Adrenal gland (tissue), 12 donors: ENCODE data around the gene TSPAN10. TPM values are rescaled to one million over a fixed set of nuclear protein-coding genes. Genes with fewer than 3 reads are reported as not detected.

Experiments
- DNase-seq, 7 donors: peaks; one replicate each; pipeline ENCODE4 v3.0.0-alpha.2; 2019 to 2020
- H3K27ac ChIP-seq, 5 donors: fragments of 200-600 bp; sonication (generic) in 4 of 5; 1 replicate in 3 of 5; 2 replicates in 2 of 5; pipeline versions ENCODE4 v1.5.1 to v1.8.0; 2016 to 2020; ENCODE audit warnings: mild to moderate bottlenecking in 1 of 5
- H3K27me3 ChIP-seq: fragments of 200-600 bp; 2 replicates; pipeline ENCODE4 v1.8.0; 2021
- H3K36me3 ChIP-seq, 2 donors: fragments of 200-600 bp; replicated peaks in 1 of 2; 1 replicate in 1 of 2; 2 replicates in 1 of 2; pipeline versions ENCODE4 v1.5.1 to v1.8.0; 2018 to 2022
- H3K4me1 ChIP-seq, 2 donors: fragments of 200-600 bp; replicated peaks in 1 of 2; 1 replicate in 1 of 2; 2 replicates in 1 of 2; pipeline versions ENCODE4 v1.5.1 to v1.8.0; 2018 to 2021
- H3K4me3 ChIP-seq, 4 donors: fragments of 200-600 bp; sonication (generic) in 3 of 4; one replicate each; pipeline ENCODE4 v1.5.1; 2016 to 2018
- H3K9me3 ChIP-seq, 3 donors: fragments of 200-600 bp; sonication (generic) in 1 of 3; replicated peaks in 1 of 3; 1 replicate in 2 of 3; 2 replicates in 1 of 3; pipeline versions ENCODE4 v1.5.1 to v1.8.0; 2016 to 2021
- CTCF ChIP-seq, 6 experiments: fragments of 450-650 bp in 4 of 6; fragments of 200-600 bp in 2 of 6; sonication (generic) in 1 of 6; IDR thresholded peaks; 1 replicate in 5 of 6; 2 replicates in 1 of 6; pipeline versions ENCODE4 v1.5.1 to v1.8.0; 2016 to 2021; ENCODE audit warnings: antibody characterized with exemption in 6 of 6, mild to moderate bottlenecking in 2 of 6, moderate library complexity in 1 of 6
- POLR2A ChIP-seq, 2 donors: fragments of 450-650 bp; IDR thresholded peaks; one replicate each; pipeline ENCODE4 v1.6.1; 2017; ENCODE audit warnings: antibody characterized with exemption in 2 of 2, mild to moderate bottlenecking in 2 of 2, moderate library complexity in 1 of 2
- WGBS, 4 donors: extraction: QIAGEN DNeasy Blood & Tissue Kit in 2 of 4; methylation state at CpG; one replicate each; pipeline versions ENCODE4 v1.1.5 to v1.1.7; 2013 to 2017; 5-methylcytosine and 5-hydroxymethylcytosine counted together
- intact Hi-C, 2 donors: fragments of 100-400 bp; cut with DNase I; formaldehyde crosslinking; loops; one replicate each; pipeline versions ENCODE4 v1.14.1 to v1.15.0; 2022 to 2023
- polyA plus RNA-seq, 3 donors: library from polyadenylated mRNA; stranded (reverse); fragments of 200-250 nt in 2 of 3; fragments of 350-450 nt in 1 of 3; fragmentation: Illumina TruSeq in 1 of 3; extraction: RNeasy Lipid Tissue Mini Kit (QIAGEN cat#74804) in 1 of 3; gene quantifications; one replicate each; pipeline ENCODE4 v1.2.3, GENCODE V29; 2013 to 2014
- total RNA-seq, 9 donors: library from RNA; depleted of rRNA in 4 of 9; stranded (reverse); fragments of >200 nt in 4 of 9; fragments of 120-200 nt in 1 of 9; fragmentation: NEBNext Ultra II Directional in 1 of 9; extraction: Animal tissue kit (Norgen Biotek cat#: 25700) in 1 of 9; gene quantifications; one replicate each; pipeline versions ENCODE4 v1.1.0 to v1.2.4, GENCODE V29; 2013 to 2023
- donor health status: healthy with polysubstance abuse.
- donor health status: Bipolar disorder and iron deficiency.
- donor health status: DM: yes; HTN: yes; CAD: no.
- donor health status: DM: no; HTN: no; CAD: no.
- donor health status: DM: no; HTN: no; CAD: no.
- donor health status: DM: yes; HTN: yes; CAD: no.

TSPAN10 gene
- total and polyA plus RNA-seq, 12 donors: 0.18 to 5.9 (median 2.1) TPM

- Histone ChIP-seq H3K4me1 (no peaks in the 10 kb centered on the region), H3K36me3 (no peaks in the 10 kb centered on the region), H3K27me3 (no peaks in the 10 kb centered on the region), H3K9me3 (no peaks in the 10 kb centered on the region), H3K4me3 (no peak overlapping the region), H3K27ac (no peak overlapping the region)
- DNase-seq: peak in 2 of 7 donors; percentile 41 to 49
- intact Hi-C loops: no loop called here
- WGBS, 4 donors: 46 to 65% (median 51%) methylated on average over 5 of the region's 5 CpGs
- TF ChIP-seq CTCF (IDR thresholded peaks at IDR 0.05) (no peak), POLR2A (IDR thresholded peaks at IDR 0.05) (no peak)
Observed at GRCh38 chr17:81659038-81659437, 22.0 kb downstream of the TSPAN10 start.

GRCh38 chr17:81660441-81660840 lies 23.4 kb downstream of the TSPAN10 start:
- Histone ChIP-seq H3K27ac (no peak overlapping the region), H3K4me1 (peaks cover 3 to 5% of the 10 kb centered on the region in 2 donors), H3K36me3 (peaks cover 0 to 9% of the 10 kb centered on the region in 2 donors), H3K9me3 (no peaks in the 10 kb centered on the region), H3K4me3 (no peak overlapping the region), H3K27me3 (no peaks in the 10 kb centered on the region)
- DNase-seq: no peak
- intact Hi-C loops: no loop called here
- TF ChIP-seq CTCF (IDR thresholded peaks at IDR 0.05): no peak
- no peak for TF ChIP-seq POLR2A (IDR thresholded peaks at IDR 0.05)
- WGBS, 4 donors: 88 to 94% (median 91%) methylated on average over 9 of the region's 9 CpGs

- no peak overlapping the region for H3K27ac ChIP-seq
- WGBS, 4 donors: 89 to 96% (median 92%) methylated on average over 4 of the region's 4 CpGs
Observed at GRCh38 chr17:81662002-81662401, 25.0 kb downstream of the TSPAN10 start.

GRCh38 chr17:81664051-81664470 lies 27.1 kb downstream of the TSPAN10 start:
- intact Hi-C loops: no loop called here
- TF ChIP-seq POLR2A (IDR thresholded peaks at IDR 0.05): no peak
- TF ChIP-seq CTCF (IDR thresholded peaks at IDR 0.05): no peak

More at GRCh38 chr17:81662002-81662401, 25.0 kb downstream of the TSPAN10 start:
- TF ChIP-seq CTCF (IDR thresholded peaks at IDR 0.05): no peak
- no peak for TF ChIP-seq POLR2A (IDR thresholded peaks at IDR 0.05)
- intact Hi-C loops: no loop called here
- Histone ChIP-seq H3K27me3 (no peaks in the 10 kb centered on the region), H3K36me3 (peaks cover 0 to 9% of the 10 kb centered on the region in 2 donors), H3K4me3 (no peak overlapping the region), H3K4me1 (peaks cover 8 to 12% of the 10 kb centered on the region in 2 donors), H3K9me3 (no peaks in the 10 kb centered on the region)
- no peak for DNase-seq

More at GRCh38 chr17:81664051-81664470, 27.1 kb downstream of the TSPAN10 start:
- Histone ChIP-seq H3K4me3 (no peak overlapping the region), H3K9me3 (no peaks in the 10 kb centered on the region), H3K27me3 (no peaks in the 10 kb centered on the region), H3K4me1 (peaks cover 8 to 27% of the 10 kb centered on the region in 2 donors), H3K36me3 (peaks cover 0 to 9% of the 10 kb centered on the region in 2 donors), H3K27ac (no peak overlapping the region)
- 60 to 100% (median 80%) methylated on average over 1 to 7 of the region's 7 CpGs for WGBS, 4 donors
- DNase-seq: no peak
